ENCODE results near the gene ZBTB22. TPM values are rescaled to one million over a fixed set of nuclear protein-coding genes. Genes with fewer than 3 reads are reported as not detected.

The ZBTB22 gene
- total and polyA plus RNA-seq, 4 donors, result 1.6 to 7.8 (median 4.7) TPM

GRCh38 chr6:33306356-33306755, 11.2 kb downstream of the ZBTB22 start:
- DNase-seq (ENCODE audit: low spot score), result no peak
- Histone ChIP-seq H3K27me3 (ENCODE audit: control insufficient read depth in 4 of 4, insufficient read depth in 4 of 4, low read length in 3 of 4) (no peaks in the 10 kb centered on the region), H3K9me3 (ENCODE audit: control insufficient read depth in 4 of 4, low read length in 3 of 4) (no peaks in the 10 kb centered on the region), H3K27ac (ENCODE audit: low read depth in 1 of 2, low read length in 2 of 2) (no peak overlapping the region), H3K9ac (ENCODE audit: low read depth in 1 of 2, low read length in 2 of 2) (no peak overlapping the region), H3K36me3 (ENCODE audit: control insufficient read depth in 4 of 4, insufficient read depth in 3 of 4, low read depth in 1 of 4, low read length in 3 of 4) (peaks cover 6 to 24% (median 15%) of the 10 kb centered on the region in 4 donors), H3K4me1 (ENCODE audit: control insufficient read depth in 4 of 4, insufficient read depth in 4 of 4, low read length in 3 of 4) (peaks cover 0 to 4% (median 1%) of the 10 kb centered on the region in 4 donors), H3K4me3 (ENCODE audit: low read depth in 1 of 3, low read length in 3 of 3) (no peak overlapping the region)
- TF ChIP-seq ATF3 (IDR thresholded peaks at IDR 0.05) (no peak), RXRA (IDR thresholded peaks at IDR 0.05) (no peak), FOXA1 (IDR thresholded peaks at IDR 0.05) (no peak), MAX (IDR thresholded peaks at IDR 0.05) (no peak), CTCF (IDR thresholded peaks at IDR 0.05; ENCODE audit: low read depth, low read length, missing input control) (no peak), NR2F2 (IDR thresholded peaks at IDR 0.05) (no peak), HNF4A (conservative IDR thresholded peaks at IDR 0.05) (no peak), GABPA (IDR thresholded peaks at IDR 0.05 in 1 of 2, conservative IDR thresholded peaks at IDR 0.05 in 1 of 2) (no peak), YY1 (IDR thresholded peaks at IDR 0.05) (no peak), ZBTB33 (IDR thresholded peaks at IDR 0.05) (no peak), FOXA2 (IDR thresholded peaks at IDR 0.05) (no peak), HNF4G (IDR thresholded peaks at IDR 0.05) (no peak), JUND (IDR thresholded peaks at IDR 0.05) (no peak), REST (IDR thresholded peaks at IDR 0.05) (no peak), TAF1 (conservative IDR thresholded peaks at IDR 0.05) (no peak), SP1 (IDR thresholded peaks at IDR 0.05) (no peak), EGR1 (IDR thresholded peaks at IDR 0.05; ENCODE audit: low read depth in 2 of 2) (no peak), RAD21 (IDR thresholded peaks at IDR 0.05) (no peak)
- 95% methylated on average over 4 of the region's 4 CpGs for WGBS

All from liver (tissue), 9 donors.